GM21367 (cell line): ENCODE measurements around the gene TADA3.
A peak's percentile ranks its signal among the peaks of the same experiment; 100 is the strongest.
"Not testable (repeated sequence)": the region's sequence is repeated elsewhere in the genome, so short reads cannot be mapped to it uniquely, and the experiment has no call there.

ENCODE experiments used
- ATAC-seq: cut with Tn5 transposase; IDR thresholded peaks from one replicate; pipeline ENCODE4 v1.9.1; 2021; ENCODE audit not compliant: unreplicated experiment

Gene TADA3

GRCh38 chr3:9784965-9785364 is 7.3 kb downstream of the TADA3 start:
- ATAC-seq = no peak

- no peak for ATAC-seq
These were observed 8.3 kb downstream of the TADA3 start for GRCh38 chr3:9783954-9784353.

GRCh38 chr3:9782770-9783169 is 9.5 kb downstream of the TADA3 start:
- no peak for ATAC-seq

GRCh38 chr3:9781978-9782603 is 10.2 kb downstream of the TADA3 start:
- ATAC-seq = no peak

- no peak for ATAC-seq
These were observed 10.7 kb downstream of the TADA3 start for GRCh38 chr3:9781551-9781950.

GRCh38 chr3:9780910-9781309 is 11.4 kb downstream of the TADA3 start:
- ATAC-seq = no peak

- no peak for ATAC-seq
These were observed 11.8 kb downstream of the TADA3 start for GRCh38 chr3:9780458-9780812.

GRCh38 chr3:9779721-9780457 is 12.4 kb downstream of the TADA3 start:
- ATAC-seq = peak; percentile 67

- no peak for ATAC-seq
These were observed 13.1 kb downstream of the TADA3 start for GRCh38 chr3:9779075-9779593.

GRCh38 chr3:9778143-9779074 is 13.9 kb downstream of the TADA3 start:
- ATAC-seq = no peak

GRCh38 chr3:9777694-9778021 is 14.6 kb downstream of the TADA3 start:
- no peak for ATAC-seq

- ATAC-seq = no peak
These were observed 15.2 kb downstream of the TADA3 start for GRCh38 chr3:9776896-9777693.

- not testable (repeated sequence) for ATAC-seq
These were observed 21.3 kb downstream of the TADA3 start for GRCh38 chr3:9771007-9771406.

GRCh38 chr3:9770276-9770812 is 21.9 kb downstream of the TADA3 start:
- no peak for ATAC-seq

- ATAC-seq = no peak
These were observed 22.6 kb downstream of the TADA3 start, which contains the start of gene CAMK1 for GRCh38 chr3:9769426-9770275. TSS of gene CAMK1 (minus strand) at chr3:9769947. CDS start at chr3:9767749, 2,198 bp downstream.

GRCh38 chr3:9769012-9769411 is 23.3 kb downstream of the TADA3 start:
- no peak for ATAC-seq

- ATAC-seq = no peak
These were observed 24.0 kb downstream of the TADA3 start for GRCh38 chr3:9768141-9768775.

GRCh38 chr3:9767418-9767817 is 24.9 kb downstream of the TADA3 start:
- ATAC-seq = no peak

GRCh38 chr3:9765865-9766264 is 26.4 kb downstream of the TADA3 start:
- ATAC-seq = no peak
